ENCODE measurements around the gene OR7D2.

- TF ChIP-seq, protein P1, sequence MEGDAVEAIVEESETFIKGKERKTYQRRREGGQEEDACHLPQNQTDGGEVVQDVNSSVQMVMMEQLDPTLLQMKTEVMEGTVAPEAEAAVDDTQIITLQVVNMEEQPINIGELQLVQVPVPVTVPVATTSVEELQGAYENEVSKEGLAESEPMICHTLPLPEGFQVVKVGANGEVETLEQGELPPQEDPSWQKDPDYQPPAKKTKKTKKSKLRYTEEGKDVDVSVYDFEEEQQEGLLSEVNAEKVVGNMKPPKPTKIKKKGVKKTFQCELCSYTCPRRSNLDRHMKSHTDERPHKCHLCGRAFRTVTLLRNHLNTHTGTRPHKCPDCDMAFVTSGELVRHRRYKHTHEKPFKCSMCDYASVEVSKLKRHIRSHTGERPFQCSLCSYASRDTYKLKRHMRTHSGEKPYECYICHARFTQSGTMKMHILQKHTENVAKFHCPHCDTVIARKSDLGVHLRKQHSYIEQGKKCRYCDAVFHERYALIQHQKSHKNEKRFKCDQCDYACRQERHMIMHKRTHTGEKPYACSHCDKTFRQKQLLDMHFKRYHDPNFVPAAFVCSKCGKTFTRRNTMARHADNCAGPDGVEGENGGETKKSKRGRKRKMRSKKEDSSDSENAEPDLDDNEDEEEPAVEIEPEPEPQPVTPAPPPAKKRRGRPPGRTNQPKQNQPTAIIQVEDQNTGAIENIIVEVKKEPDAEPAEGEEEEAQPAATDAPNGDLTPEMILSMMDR (IDR thresholded peaks at IDR 0.05; ENCODE audit: low read length) = no peak
- TF ChIP-seq EZH2 (optimal IDR thresholded peaks at IDR 0.05; ENCODE audit: low read depth, low read length) (no peak), EZH2phosphoT487 (IDR thresholded peaks at IDR 0.05; ENCODE audit: low read length) (no peak)
Measured at GRCh38 chr19:9130965-9131364, 47.8 kb upstream of the OR7D2 start.

All from MM.1S (cell line).